ENCODE measurements around the gene RGR. TPM values are rescaled to one million over a fixed set of nuclear protein-coding genes. Genes with fewer than 3 reads are reported as not detected.

RGR gene
- total RNA-seq, 1 experiment from 2014 or later, result not detected

GRCh38 chr10:84243759-84244158 is 1.1 kb upstream of the RGR start:
- no peak overlapping the region for H3K4me3 Mint-ChIP-seq
- POLR2A ChIA-PET, result interaction anchor here (0.9 kb wide), 1 partner anchor 22 kb away, joined by 3 read pairs; no protein-coding TSS in a partner anchor
- no peak overlapping the region for H3K27ac Mint-ChIP-seq
- CTCF ChIA-PET, result interaction anchor here (0.9 to 2.6 kb wide), 2 partner anchors 13 to 296 kb away, joined by 3 to 14 read pairs; no protein-coding TSS in a partner anchor
- no peaks in the 10 kb centered on the region for H3K36me3 Mint-ChIP-seq
- peaks cover 6% of the 10 kb centered on the region for H3K27me3 Mint-ChIP-seq (ENCODE audit: low read depth)
- H3K9me3 Mint-ChIP-seq, result no peaks in the 10 kb centered on the region
- no peaks in the 10 kb centered on the region for H3K4me1 Mint-ChIP-seq
- ATAC-seq, result no peak
- no peak for DNase-seq (ENCODE audit: low spot score)
- TF ChIP-seq MAX (CRISPR knock-in tag; IDR thresholded peaks at IDR 0.05) (no peak), IRF2 (CRISPR knock-in tag; IDR thresholded peaks at IDR 0.05; ENCODE audit: borderline replicate concordance, low read depth) (no peak), ATF3 (CRISPR knock-in tag; conservative IDR thresholded peaks at IDR 0.05) (no peak), ATF2 (CRISPR knock-in tag; IDR thresholded peaks at IDR 0.05; ENCODE audit: borderline replicate concordance, low read depth) (no peak), OVOL2 (CRISPR knock-in tag; IDR thresholded peaks at IDR 0.05; ENCODE audit: borderline replicate concordance) (no peak), PREB (CRISPR knock-in tag; IDR thresholded peaks at IDR 0.05; ENCODE audit: borderline replicate concordance) (no peak), NR3C1 (CRISPR knock-in tag; conservative IDR thresholded peaks at IDR 0.05; ENCODE audit: low read depth) (no peak), NFYB (CRISPR knock-in tag; conservative IDR thresholded peaks at IDR 0.05; ENCODE audit: low read depth) (no peak), ZNF121 (CRISPR knock-in tag; IDR thresholded peaks at IDR 0.05) (no peak), EMX1 (CRISPR knock-in tag; IDR thresholded peaks at IDR 0.05) (no peak), RORB (CRISPR knock-in tag; IDR thresholded peaks at IDR 0.05) (no peak), JUN (CRISPR knock-in tag; IDR thresholded peaks at IDR 0.05) (no peak), CTCF (IDR thresholded peaks at IDR 0.05) (no peak), SP1 (CRISPR knock-in tag; conservative IDR thresholded peaks at IDR 0.05) (no peak), ZNF281 (CRISPR knock-in tag; IDR thresholded peaks at IDR 0.05) (no peak)

GRCh38 chr10:84247496-84247895 is 2.6 kb downstream of the RGR start:
- TF ChIP-seq MYBL2 (CRISPR knock-in tag; IDR thresholded peaks at IDR 0.05), result no peak
- peak; percentile 53; the same call in 1 of the 2 replicates for TF ChIP-seq ZNF317 (CRISPR knock-in tag; IDR thresholded peaks at IDR 0.05; ENCODE audit: borderline replicate concordance, low read depth)
- POLR2A ChIA-PET, result no interaction called here

More at GRCh38 chr10:84247496-84247895, 2.6 kb downstream of the RGR start:
- DNase-seq (ENCODE audit: low spot score) (no peak), ATAC-seq (no peak)
- H3K9me3 Mint-ChIP-seq, result no peaks in the 10 kb centered on the region
- no peaks in the 10 kb centered on the region for H3K4me1 Mint-ChIP-seq
- H3K4me3 Mint-ChIP-seq, result no peak overlapping the region
- no peaks in the 10 kb centered on the region for H3K36me3 Mint-ChIP-seq
- H3K27ac Mint-ChIP-seq, result no peak overlapping the region
- H3K27me3 Mint-ChIP-seq (ENCODE audit: low read depth), result peaks cover 2% of the 10 kb centered on the region
- CTCF ChIA-PET, result interaction anchor here (0.7 to 4.6 kb wide), 7 partner anchors 8 to 293 kb away, joined by 3 to 36 read pairs (median 6); no protein-coding TSS in a partner anchor

Data from WTC11 (cell line).